ENCODE data around the gene ALDH8A1.

Gene ALDH8A1

DNA sequence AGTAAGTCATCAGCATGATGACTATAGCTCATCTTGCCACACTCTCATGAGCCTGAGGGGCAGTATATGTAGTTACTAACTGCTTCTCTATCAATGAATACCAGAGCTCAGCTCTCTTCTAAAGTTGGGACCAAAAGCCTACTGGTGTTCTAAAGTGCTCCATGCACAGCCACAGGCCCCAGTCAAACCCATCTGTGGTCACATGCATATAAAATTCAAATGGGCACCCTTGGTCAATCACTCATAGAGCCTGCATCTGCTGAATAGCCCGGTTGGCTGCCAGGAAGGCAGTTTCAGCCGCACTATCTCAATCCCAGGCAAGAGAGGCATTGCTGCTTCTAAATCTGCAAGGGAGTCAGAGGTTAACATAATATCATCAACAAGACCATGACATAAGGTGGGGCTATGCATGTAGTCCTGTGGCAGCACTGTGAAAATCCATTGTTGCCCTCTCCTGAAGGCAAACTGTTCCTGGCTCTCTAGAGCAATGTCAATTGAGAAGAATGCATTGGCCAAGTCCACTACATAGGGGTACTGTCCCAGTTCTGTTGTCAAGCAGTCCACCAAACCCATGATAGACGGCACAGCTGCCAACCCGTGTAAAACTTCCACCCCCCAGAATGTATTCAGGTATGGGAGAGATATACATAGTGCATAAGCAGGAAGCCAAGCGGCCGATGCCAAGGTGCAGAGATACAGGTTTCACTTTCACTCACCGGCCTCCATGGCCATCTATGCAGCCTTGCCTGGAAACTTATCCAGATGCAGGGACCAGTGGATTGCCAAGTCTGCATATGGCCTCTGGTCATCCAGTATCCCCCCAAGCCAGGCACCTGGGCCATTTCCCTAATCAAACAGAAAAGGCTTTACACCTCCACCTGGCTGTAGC, 76.2 kb downstream of the ALDH8A1 start:
- DNase-seq: no peak

DNA sequence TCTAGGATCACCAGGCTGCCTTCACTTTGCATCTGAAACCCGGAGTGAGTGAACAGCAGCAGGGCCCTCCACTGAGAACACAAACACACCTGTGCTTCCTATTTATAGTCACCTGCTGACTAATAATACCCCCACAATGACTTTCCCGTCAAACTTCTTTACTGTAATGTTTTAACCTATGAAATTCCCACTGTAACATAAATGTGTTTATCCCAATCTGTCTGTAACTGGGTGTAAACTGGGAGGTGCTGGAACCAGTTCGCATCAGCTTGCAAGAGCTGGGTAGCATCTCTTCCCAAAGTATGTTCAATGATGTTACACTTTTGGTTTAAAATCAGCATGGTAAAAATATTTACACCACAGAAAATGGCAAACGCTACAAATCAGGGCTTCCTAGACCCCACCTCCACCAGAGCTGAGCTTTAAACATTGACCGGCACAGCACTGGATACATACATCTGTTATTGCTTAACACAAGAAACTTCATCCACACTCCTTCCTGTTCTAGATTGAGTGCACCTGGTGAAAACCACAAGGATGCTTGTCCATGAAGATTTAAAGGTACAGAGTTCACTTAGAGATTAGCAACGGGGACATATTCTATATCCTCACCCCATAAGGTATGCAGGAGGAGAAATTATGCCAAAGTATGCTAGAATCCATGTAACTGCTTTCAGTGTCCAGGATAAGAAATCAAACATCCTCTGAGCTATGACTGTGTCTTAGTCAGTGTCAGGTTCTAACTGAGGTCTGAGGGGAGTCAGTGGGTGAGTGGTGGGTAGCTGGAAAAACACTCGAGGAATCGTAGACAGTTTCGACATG, 79.0 kb downstream of the ALDH8A1 start:
- no peak for DNase-seq

DNA sequence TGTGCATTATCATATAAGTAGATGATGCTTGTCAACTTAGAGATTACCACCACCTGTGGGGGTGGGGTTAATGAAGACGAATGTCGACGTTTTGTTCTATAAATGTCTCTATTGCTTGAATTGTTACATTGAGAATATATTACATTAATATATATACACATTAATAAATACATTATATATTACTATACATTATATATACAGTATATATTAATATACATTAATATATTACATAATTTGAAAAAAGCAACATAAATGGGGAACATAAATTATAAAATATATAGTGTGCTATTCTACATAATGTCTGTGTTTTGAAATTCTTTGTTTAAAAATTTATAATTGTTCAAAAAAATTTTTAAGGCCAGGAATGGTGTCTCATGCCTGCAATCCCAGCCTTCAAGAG, 81.1 kb downstream of the ALDH8A1 start:
- DNase-seq: no peak

Measured in anterior cingulate cortex (tissue), 58 donors.